K562 treated with DMSO at 1 percent for 12 hours (cell line): ENCODE results near the gene PCF11. TPM values are rescaled to one million over a fixed set of nuclear protein-coding genes. Genes with fewer than 3 reads are reported as not detected.

Experiments used
- total RNA-seq: library from RNA; unstranded; fragments of 300-600 nt; gene quantifications from 2 replicates; pipeline ENCODE4 v1.2.3, GENCODE V29; 2022; ENCODE audit not compliant: insufficient read depth

The PCF11 gene, protein sequence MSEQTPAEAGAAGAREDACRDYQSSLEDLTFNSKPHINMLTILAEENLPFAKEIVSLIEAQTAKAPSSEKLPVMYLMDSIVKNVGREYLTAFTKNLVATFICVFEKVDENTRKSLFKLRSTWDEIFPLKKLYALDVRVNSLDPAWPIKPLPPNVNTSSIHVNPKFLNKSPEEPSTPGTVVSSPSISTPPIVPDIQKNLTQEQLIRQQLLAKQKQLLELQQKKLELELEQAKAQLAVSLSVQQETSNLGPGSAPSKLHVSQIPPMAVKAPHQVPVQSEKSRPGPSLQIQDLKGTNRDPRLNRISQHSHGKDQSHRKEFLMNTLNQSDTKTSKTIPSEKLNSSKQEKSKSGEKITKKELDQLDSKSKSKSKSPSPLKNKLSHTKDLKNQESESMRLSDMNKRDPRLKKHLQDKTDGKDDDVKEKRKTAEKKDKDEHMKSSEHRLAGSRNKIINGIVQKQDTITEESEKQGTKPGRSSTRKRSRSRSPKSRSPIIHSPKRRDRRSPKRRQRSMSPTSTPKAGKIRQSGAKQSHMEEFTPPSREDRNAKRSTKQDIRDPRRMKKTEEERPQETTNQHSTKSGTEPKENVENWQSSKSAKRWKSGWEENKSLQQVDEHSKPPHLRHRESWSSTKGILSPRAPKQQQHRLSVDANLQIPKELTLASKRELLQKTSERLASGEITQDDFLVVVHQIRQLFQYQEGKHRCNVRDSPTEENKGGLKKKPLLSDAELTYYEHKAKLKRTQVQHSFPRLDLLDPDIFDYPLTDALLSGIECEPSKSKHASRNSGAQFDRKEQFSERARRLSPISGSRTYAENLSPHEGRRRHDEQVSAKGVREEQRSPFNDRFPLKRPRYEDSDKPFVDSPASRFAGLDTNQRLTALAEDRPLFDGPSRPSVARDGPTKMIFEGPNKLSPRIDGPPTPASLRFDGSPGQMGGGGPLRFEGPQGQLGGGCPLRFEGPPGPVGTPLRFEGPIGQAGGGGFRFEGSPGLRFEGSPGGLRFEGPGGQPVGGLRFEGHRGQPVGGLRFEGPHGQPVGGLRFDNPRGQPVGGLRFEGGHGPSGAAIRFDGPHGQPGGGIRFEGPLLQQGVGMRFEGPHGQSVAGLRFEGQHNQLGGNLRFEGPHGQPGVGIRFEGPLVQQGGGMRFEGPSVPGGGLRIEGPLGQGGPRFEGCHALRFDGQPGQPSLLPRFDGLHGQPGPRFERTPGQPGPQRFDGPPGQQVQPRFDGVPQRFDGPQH (N-terminal part only)
- 14.9 and 41.9 TPM in 2 replicates for total RNA-seq

GRCh38 chr11:83156996-83157593 is at the start of gene PCF11:
Gene PCF11, plus strand, starts transcription at chr11:83157131. Its CDS starts 309 bp downstream, at chr11:83157440.

DNA sequence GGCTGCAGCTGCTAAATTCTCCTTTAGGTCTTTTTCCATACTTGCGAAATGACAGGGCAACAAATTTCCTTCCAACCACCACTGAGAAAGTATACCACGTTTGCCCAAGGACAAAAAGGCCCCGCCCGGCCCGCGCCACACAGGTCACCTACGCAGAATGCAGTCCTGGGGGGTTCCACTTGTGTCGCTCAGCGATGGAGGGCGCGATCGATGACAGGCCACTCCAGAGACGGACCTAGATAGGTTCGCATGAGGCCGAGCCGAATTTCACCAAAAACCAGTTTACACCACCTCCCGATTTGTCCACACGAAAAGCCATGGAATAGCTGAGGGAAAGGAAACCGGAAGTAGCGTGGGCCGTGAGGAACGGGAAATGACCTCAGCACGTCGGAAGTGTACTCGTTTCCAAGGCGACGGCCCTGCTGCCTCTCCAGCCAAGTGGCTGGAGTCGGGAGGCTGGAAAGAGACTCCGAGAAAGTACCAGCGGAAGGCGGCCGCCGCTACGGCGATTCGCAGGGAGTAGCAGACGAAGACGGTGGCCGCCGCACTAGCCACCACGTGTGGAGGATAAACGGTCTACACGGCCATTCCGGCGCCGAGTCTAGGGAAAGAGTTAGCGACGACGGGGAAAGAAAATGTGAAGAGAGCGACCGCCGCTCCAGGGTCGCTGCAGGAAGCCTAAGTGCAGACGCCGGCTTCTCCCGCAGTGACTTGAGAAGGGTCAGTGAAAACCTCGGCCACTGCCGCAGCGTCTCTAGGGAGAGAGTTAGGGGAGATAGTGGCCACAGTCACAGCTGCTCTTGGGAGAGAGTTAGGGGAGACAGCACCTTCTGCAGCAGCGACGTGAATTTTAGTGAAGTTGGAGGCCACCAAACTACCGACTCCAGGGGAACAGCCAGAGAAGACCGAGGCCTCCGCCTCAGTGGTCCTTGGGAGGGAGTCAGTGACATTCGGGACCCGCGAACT is 36.7 kb downstream of the PCF11 start, which contains the start of gene ANKRD42:
Gene ANKRD42 (plus strand): TSS at position 398 of the 966 bp plus-strand sequence. CDS start 959 bp downstream, outside the sequence.

Other genes with a start within 250 kb of the PCF11 start
- gene RAB30, start 85.2 kb upstream of the PCF11 start, total RNA-seq: 1.3 and 2.2 TPM in 2 replicates
- 3.0 and 6.0 TPM in 2 replicates for gene ANKRD42, start 36.6 kb downstream of the PCF11 start, total RNA-seq
- gene CCDC90B, start 129.2 kb downstream of the PCF11 start, total RNA-seq: 26.8 and 39.1 TPM in 2 replicates